HEK293 (cell line): ENCODE measurements around the gene SLC22A4.

Experiments
- CTCF ChIA-PET: fragments of 350-600 bp; formaldehyde crosslinking; extraction: SDS; loops from one replicate; lab custom pipeline; 2021; ENCODE audit warnings: antibody characterized with exemption; lab: Yijun Ruan, JAX
- POLR2A ChIA-PET: fragments of 300-600 bp; formaldehyde crosslinking; extraction: SDS; loops from one replicate; lab custom pipeline; 2020; ENCODE audit warnings: antibody characterized with exemption, inconsistent platforms; lab: Yijun Ruan, JAX
- H3K27ac ChIP-seq: fragments of 200-500 bp; sonication (Bioruptor generic); 2 replicates; pipeline ENCODE4 v1.5.1; 2014; ENCODE audit warnings: low read depth, low read length, control low read depth, inconsistent platforms; ENCODE audit errors: extremely low read depth
- H3K36me3 ChIP-seq, 2 experiments: fragments of 200-500 bp in 1 of 2; sonication (Bioruptor generic) in 1 of 2; 1 replicate in 1 of 2; 2 replicates in 1 of 2; pipeline ENCODE4 v1.5.1; 2014 to 2017; ENCODE audit warnings: inconsistent platforms in 2 of 2, low read length in 2 of 2; ENCODE audit not compliant: control insufficient read depth in 2 of 2, insufficient read depth in 1 of 2
- H3K4me1 ChIP-seq: fragments of 200-500 bp; sonication (Bioruptor generic); 2 replicates; pipeline ENCODE4 v1.5.1; 2014; ENCODE audit warnings: mild to moderate bottlenecking, low read length, inconsistent platforms; ENCODE audit not compliant: control insufficient read depth, insufficient read depth
- H3K4me3 ChIP-seq: 2 replicates; pipeline ENCODE4 v1.5.1; 2011; ENCODE audit warnings: low read depth, mild to moderate bottlenecking, control low read depth, low read length, moderate library complexity
- H3K9me3 ChIP-seq: fragments of 200-500 bp; sonication (Bioruptor generic); 2 replicates; pipeline ENCODE4 v1.5.1; 2014; ENCODE audit warnings: low read depth, low read length, inconsistent platforms; ENCODE audit not compliant: control insufficient read depth, insufficient read depth
- PRDM2 ChIP-seq: fragments of 450-650 bp; formaldehyde crosslinking; IDR thresholded peaks from 2 replicates; pipeline ENCODE4 v1.5.1; 2016; ENCODE audit warnings: missing biosample characterization, missing genetic modification characterization, borderline replicate concordance
- PRDM4 ChIP-seq: fragments of 450-650 bp; formaldehyde crosslinking; IDR thresholded peaks from 2 replicates; pipeline ENCODE4 v1.5.1; 2017; ENCODE audit warnings: missing biosample characterization, missing genetic modification characterization
- WT1 ChIP-seq: fragments of 450-650 bp; formaldehyde crosslinking; IDR thresholded peaks from 2 replicates; pipeline ENCODE4 v1.5.1; 2016; ENCODE audit warnings: missing biosample characterization, missing genetic modification characterization
- ZBTB21 ChIP-seq: fragments of 450-650 bp; formaldehyde crosslinking; IDR thresholded peaks from 2 replicates; pipeline ENCODE4 v1.5.1; 2017; ENCODE audit warnings: missing biosample characterization, missing genetic modification characterization
- ZNF146 ChIP-seq: fragments of 450-650 bp; formaldehyde crosslinking; IDR thresholded peaks from 2 replicates; pipeline ENCODE4 v1.5.1; 2016; ENCODE audit warnings: missing biosample characterization, missing genetic modification characterization
- ZNF169 ChIP-seq: fragments of 450-650 bp; formaldehyde crosslinking; IDR thresholded peaks from 2 replicates; pipeline ENCODE4 v1.5.1; 2016; ENCODE audit warnings: missing biosample characterization, missing genetic modification characterization
- ZNF175 ChIP-seq: fragments of 450-650 bp; formaldehyde crosslinking; IDR thresholded peaks from 2 replicates; pipeline ENCODE4 v1.5.1; 2016; ENCODE audit warnings: missing biosample characterization, missing genetic modification characterization
- ZNF26 ChIP-seq: fragments of 450-650 bp; formaldehyde crosslinking; IDR thresholded peaks from 2 replicates; pipeline ENCODE4 v1.5.1; 2016; ENCODE audit warnings: missing biosample characterization, missing genetic modification characterization
- ZNF426 ChIP-seq: fragments of 450-650 bp; formaldehyde crosslinking; IDR thresholded peaks from 2 replicates; pipeline ENCODE4 v1.5.1; 2017; ENCODE audit warnings: missing biosample characterization, missing genetic modification characterization, mild to moderate bottlenecking, inconsistent platforms, moderate library complexity
- ZNF629 ChIP-seq: fragments of 450-650 bp; formaldehyde crosslinking; IDR thresholded peaks from 2 replicates; pipeline ENCODE4 v1.5.1; 2017; ENCODE audit warnings: missing biosample characterization, missing genetic modification characterization
- ZNF670 ChIP-seq: fragments of 450-650 bp; formaldehyde crosslinking; IDR thresholded peaks from 2 replicates; pipeline ENCODE4 v1.5.1; 2016; ENCODE audit warnings: missing biosample characterization, missing genetic modification characterization, low read depth
- ZNF701 ChIP-seq: fragments of 450-650 bp; formaldehyde crosslinking; IDR thresholded peaks from 2 replicates; pipeline ENCODE4 v1.5.1; 2016; ENCODE audit warnings: missing biosample characterization, missing genetic modification characterization
- ZNF785 ChIP-seq: fragments of 450-650 bp; formaldehyde crosslinking; IDR thresholded peaks from 2 replicates; pipeline ENCODE4 v1.5.1; 2016; ENCODE audit warnings: missing biosample characterization, missing genetic modification characterization

The SLC22A4 gene

GRCh38 chr5:132256783-132257130 lies 37.4 kb upstream of the SLC22A4 start (continued):
- TF ChIP-seq WT1 (tag by site-specific recombination) (no peak), PRDM2 (tag by site-specific recombination) (no peak), ZNF785 (tag by site-specific recombination) (no peak), ZBTB21 (tag by site-specific recombination) (no peak)

GRCh38 chr5:132257131-132258101 lies 36.8 kb upstream of the SLC22A4 start, which contains the start of gene PDLIM4:
TSS of gene PDLIM4 (plus strand) at chr5:132257696. CDS start at chr5:132257735, 39 bp downstream.
- Histone ChIP-seq H3K4me1 (no peaks in the 10 kb centered on the region), H3K9me3 (no peaks in the 10 kb centered on the region), H3K36me3 (no peaks in the 10 kb centered on the region), H3K4me3 (peak within 1 kb of the TSS; percentile 56), H3K27ac (no peak within 1 kb of the TSS)
- TF ChIP-seq ZNF670 (tag by site-specific recombination) = no peak
- no peak for TF ChIP-seq PRDM4
- no peak for TF ChIP-seq ZNF26
- TF ChIP-seq ZNF169 (tag by site-specific recombination) = no peak
- no peak for TF ChIP-seq ZNF701 (tag by site-specific recombination)
- no peak for TF ChIP-seq ZNF175 (tag by site-specific recombination)
- no peak for TF ChIP-seq ZNF426
- no peak for TF ChIP-seq ZNF146 (tag by site-specific recombination)
- TF ChIP-seq ZNF629 (tag by site-specific recombination) = no peak
- CTCF ChIA-PET = interaction anchor here (0.6 to 1.3 kb wide), 3 partner anchors 15 to 20 kb away, joined by 3 to 5 read pairs (median 5); no protein-coding TSS in a partner anchor
- POLR2A ChIA-PET = no interaction called here
